Iris pigment epithelial cell (primary cell): ENCODE measurements around the gene HOXC10.

ENCODE experiments used
- DNase-seq: peaks from one replicate; pipeline ENCODE4 v3.0.0-alpha.2; 2011; ENCODE audit warnings: low read depth

The HOXC10 gene

DNA sequence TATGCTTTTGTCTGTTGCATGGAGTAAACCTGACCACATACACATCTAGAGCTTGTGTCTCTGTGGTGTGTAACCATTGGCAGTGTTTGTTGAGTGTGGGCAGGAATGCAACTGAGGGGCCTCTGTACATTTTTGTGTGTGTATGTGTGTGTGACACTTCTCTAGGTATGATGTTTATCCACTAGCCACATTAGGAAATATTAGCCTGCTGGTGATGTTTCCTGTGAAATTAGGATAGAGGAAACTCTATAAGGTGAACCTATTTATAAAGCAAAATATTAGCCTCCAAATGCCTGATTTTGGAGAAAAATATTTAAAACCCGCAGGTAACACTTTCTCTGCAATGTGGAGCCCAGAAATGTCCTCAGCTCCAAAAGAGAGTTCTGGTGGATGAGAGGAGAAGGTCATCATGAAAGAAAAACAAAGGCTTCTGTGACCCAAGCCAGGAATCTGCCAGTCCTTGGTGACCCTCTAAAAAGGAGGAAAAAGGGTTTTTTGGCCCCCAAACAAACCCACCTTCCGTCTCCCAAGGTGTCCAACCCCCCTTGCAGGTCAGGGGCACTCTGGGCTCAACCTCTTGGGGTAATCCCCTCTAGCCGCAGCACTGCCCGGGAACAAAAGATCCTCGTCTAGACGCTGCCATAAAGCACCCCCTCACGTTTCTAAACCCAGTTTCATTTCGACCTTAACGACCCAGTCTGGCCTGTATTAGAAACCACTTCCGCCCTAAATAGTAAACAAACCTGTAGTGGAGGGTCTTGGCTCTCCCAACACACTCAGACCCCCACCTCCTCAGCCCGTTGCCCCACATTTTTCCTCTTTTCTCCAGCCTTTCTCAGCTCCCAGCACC, 7.1 kb upstream of the HOXC10 start:
- no peak for DNase-seq

DNA sequence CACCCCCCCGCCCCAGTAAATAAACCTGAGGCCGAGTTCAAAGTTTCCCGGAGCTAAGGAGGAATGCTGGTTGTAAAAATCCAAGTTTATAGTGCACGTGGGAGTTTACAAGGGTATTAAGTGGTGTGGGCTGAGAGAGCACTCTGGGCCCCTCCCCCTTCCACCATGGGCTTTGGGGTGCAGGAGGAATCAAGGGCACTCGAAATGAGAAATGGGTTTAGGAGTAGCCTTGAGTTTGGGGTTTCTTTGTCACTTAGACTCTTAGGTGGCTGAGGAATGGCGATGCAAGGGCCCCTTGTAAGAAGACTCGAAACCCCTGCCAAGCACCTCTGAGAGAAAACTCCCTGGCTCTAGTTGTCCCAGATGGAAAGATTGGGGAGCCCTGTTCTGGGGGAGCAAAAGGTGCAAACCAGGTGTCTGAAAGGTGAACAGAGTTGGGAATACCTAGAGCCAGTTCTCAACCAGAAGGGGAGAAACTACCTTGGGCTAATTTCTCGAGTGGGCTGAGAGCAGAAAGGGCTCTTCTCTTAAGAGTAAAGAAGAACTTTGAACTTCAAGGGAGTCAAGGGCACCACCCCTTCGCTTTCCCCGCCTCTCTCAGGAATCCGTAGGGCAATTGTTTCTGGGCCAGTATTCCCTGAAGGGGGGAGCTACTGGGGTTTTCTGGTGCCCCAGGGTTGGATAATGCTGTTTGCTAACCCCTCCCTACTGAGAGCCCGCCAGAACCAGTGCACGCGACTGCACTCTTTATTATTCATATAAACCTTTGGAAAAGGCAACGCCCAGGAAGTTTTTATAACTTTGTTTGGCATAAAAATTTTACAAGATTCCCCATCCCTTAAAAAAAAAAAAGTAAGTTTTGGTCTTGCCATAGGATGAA, 6.2 kb upstream of the HOXC10 start:
- no peak for DNase-seq

DNA sequence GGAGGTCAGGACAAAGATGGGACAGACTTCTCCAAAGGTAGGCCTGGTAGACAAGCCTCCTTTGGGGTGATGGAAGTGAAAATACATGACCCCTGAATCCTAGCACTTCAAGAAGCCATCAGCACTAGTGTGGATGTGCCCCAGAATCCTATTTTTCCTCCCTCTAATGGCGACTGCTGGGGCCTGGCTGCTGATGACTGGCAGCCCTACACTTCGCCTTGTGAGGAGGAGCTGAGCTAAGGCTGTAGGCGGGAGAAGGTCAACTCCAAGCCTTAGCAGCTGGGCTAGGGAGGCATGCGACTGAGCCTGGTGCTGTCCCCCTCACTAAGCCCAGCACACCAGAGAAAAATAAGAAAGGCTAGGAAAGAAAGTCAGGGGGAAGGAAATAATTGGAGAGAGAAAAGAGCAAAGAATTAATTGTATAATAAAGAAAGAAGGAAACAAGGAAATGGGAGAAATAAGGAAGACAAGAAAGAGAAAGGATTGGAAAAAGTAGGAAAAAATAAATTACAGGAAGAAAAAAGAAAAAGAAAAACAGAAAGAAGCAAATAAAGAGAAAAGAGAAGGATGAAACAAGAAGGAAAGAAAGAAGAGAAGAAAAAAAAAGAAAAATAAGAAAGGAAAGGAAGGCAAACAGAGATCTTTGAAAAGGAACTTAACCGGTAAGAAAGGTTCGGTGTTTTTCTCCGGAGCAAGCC, 4.7 kb upstream of the HOXC10 start:
- DNase-seq, result no peak

DNA sequence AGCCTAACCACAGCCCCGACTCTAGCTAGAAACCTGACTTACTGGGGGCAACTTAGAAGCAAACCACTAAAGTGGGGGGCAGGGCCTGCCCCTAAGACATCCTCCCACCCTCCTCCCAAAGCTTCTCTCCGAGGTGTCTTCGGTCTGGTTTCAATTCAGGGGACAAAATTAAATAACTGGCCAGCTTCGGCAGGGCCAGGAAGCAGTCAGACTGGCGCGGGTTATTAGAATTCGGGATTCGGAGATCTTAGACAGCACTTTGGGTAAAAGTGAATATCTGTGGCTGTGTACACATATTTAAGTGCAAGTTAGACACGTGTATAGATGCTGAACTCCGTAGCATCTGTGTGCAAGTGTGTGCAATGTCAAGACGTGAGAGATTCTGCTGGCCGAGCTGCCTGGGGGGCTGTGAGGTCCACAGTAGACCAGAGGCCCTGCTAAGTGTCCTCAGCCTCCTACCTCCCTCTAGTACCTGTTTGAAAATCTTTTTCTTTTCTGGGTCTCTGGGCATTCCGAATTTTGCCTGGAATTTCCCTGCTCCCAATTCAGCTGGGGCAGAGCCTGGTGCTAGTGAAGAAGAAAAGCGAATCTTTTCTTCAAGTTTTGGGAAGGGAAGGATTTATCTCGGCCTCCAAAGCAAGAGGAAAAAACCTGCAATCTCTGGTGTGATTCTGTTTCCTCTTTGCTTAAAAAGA, 4.0 kb upstream of the HOXC10 start:
- no peak for DNase-seq

DNA sequence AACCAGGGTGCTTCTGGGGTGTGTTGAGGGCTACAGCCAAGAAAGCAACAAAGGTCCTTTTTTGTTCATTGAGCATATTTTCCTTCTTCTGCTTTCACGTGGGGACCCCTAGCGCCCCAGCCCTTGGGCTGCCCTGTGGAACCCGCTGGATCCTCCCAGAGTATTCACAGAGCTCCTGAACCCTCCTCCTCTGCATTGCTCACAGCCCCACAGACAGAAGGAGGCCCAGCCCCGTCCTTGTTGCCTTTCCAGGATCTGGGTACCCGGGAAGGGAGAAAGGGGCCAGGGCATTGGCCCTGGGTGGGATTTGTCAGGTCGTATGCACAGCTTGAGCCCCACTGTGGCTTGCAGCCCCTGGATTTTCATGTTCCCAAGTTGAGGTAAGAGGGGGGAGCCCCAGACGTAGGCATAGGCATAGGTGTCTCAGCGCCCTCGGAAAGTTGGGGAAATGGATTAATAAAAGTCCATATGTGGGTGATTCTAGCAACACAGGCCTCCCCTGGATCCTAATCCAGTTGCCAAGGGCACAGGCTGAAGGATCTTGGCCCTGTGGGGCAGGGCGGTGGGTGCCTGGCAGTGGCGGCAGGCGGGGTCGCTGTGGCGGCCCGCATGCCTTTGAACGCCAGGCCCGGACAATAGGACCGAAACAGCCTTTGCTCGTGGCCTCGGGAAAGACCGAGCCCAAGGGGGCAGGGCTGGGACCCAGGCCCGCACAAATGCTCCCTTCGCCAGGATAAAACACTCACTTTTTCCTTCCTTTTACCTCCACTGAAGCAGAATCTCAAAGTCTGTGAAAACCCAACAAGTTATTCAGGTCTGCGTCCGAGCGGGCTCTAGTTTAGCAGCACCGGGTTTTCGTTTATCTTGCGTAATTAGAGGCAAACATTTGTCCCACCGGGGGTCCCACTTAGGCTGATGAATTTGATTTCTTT, 3.0 kb upstream of the HOXC10 start:
- DNase-seq, result no peak

DNA sequence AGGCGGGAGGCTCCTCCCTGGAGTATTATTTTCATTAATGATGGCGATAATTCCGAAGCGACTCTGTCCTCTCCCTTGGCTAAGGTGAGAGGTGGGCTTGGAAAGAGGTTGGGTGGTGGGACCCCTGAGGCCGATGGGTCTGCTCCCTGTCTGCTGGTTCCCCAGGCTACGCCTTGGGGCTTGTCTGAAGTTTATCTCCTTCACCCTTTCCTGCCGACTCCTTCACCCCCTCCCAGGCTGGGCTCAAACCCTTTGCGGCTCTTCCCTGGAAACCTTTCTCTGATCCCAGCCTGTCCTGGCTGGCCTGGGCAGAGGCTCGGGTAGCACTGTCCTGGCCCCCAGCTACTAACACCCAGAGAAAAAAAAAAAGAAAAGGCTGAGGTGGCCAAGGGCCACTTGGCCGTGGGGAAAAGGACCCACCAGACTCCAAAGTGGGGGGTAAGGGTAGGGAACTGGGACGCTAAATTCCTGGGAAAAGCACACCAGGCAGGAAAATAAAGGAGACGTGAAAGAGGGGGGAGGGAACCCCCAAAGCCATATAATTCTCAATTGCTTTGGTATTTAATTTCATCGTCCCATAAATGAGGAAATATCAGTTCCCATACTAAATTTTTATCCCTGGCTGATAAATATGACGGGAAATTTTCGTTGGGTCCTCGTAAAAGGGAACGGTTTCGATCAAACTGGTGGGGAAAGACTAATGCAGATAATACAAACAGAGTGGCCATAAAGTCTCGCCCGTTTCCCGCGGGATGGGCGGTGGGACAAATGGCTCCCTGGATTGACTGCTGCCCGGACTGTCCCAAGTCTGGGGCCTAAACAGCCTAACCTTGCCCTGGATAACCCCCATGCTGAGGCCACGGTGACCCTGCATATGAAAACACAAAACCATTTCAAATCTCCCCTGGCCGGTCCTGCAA, 2.0 kb upstream of the HOXC10 start:
- DNase-seq, result no peak

DNA sequence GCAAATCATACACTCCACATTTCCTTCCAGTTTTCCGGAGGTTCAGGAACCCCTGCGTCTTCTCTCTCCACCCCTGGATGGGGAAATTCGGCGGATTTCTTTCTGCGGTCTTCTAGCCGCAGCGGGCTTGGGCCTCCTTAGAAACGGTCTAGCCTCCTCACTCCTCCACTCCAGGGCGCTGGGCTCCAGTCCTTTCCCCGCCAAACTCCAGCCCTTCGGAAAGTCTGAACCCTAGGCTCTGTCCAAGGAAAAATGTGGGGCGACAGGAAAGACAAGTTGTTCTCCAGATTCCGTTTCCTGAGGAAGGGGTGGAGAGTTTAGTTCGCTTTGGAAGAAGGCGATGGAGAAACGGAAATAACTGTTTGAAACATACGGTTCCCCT, 1.4 kb upstream of the HOXC10 start:
- no peak for DNase-seq

DNA sequence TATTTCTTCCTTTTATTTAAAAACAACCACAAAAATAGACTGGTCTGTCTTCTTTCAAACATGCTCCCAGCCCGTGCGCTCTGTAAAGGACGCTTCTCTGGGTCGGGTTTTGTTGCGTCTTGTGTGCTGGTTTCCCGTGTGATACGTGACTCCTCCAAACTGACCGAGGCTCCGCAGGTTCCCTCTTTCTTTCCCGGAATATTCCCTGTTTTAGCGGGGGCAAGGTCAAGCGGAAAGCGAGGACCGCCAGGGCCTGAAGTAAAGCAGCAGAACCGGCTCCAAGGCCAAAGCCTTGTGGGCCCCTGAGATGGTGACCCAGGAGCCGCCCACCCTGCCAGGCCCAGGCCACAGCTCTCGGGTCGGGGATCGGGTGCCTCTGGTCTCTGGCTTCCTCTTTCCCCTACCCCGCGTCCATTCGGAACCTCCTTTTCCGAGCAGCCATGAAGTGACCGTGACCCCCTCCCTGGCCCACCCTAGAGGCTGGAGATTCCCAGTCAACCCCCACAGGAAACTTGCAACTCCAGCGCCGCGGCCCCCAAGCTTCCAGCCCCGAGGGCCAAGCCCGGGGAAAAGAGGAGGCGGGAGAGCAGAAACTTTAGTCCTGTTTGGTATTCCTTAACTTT, 885 bp upstream of the HOXC10 start:
- no peak for DNase-seq

DNA sequence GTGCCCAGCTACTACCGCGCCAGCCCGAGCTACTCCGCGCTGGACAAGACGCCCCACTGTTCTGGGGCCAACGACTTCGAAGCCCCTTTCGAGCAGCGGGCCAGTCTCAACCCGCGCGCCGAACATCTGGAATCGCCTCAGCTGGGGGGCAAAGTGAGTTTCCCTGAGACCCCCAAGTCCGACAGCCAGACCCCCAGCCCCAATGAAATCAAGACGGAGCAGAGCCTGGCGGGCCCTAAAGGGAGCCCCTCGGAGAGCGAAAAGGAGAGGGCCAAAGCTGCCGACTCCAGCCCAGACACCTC, 697 bp downstream of the HOXC10 start:
- DNase-seq, result no peak

DNA sequence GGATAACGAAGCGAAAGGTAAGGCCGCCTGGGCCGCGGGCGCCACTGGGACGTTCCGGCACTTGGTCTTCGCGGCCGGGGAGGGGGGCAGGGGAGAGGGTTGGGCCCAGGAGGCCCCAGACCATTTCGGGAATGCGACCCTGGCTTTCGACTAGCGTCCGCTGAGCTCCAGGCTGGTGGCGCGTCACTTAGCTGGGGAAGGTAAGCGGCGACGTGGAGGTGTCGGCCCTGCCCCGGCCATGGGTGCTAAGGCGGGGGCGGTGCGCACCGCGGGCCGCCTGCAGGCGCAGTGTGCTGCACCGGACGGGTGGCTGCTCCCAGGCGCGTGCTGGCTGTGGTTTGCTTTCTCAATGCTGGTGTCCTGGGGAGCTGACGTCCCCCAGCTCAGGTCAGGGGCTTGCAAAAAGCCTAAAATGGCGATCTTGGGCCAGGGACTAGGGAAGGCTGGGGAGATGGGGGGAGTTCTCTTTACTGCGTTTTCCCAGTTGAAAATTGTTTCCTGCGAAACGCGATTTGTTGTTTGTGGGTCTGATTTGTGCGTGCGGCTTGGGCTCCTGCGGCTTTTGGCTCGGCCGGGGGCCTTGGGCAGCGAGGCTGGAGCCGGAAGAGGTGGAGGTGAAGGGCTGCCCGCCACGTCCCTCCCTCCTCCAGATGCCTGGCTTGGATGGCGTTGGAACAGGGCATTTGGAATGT, 1.2 kb downstream of the HOXC10 start:
- no peak for DNase-seq

DNA sequence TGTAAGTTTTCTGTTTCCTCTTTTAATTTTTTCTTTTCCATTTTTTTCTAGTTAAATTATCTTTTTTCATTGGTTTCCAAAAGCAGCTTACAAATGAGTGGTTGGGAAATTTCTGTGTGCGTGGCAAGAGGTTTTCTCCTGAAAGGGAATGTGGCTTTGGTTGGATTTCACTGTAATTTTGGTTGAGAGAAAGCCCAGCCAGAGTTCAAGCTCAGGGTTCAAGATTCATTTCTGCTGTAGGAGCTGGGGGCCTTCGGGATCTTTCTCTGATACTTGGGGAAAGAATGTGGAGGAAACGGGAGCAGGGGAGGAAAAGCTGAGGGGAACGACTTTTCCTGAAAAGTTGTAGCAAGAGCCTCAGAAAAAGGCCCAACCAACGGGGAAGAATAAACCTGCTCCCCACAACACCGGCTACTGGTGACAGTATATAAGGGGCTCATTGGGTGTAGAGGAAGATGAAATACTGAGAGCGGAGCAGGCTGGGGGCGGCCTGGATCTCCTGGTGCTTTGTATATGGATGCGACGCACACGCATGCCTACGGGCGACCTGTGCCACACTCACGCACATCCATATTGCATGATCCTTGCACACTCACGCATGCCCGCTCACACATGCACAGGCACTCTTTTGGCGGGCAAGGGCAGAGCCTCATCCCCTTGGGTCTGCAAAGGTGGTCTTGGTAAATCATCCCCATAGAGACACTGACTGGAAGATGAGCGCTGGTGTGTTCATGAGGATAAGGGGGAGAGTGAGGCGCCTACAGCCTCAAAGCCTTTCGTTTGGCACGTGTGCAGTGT, 1.9 kb downstream of the HOXC10 start:
- DNase-seq, result no peak

DNA sequence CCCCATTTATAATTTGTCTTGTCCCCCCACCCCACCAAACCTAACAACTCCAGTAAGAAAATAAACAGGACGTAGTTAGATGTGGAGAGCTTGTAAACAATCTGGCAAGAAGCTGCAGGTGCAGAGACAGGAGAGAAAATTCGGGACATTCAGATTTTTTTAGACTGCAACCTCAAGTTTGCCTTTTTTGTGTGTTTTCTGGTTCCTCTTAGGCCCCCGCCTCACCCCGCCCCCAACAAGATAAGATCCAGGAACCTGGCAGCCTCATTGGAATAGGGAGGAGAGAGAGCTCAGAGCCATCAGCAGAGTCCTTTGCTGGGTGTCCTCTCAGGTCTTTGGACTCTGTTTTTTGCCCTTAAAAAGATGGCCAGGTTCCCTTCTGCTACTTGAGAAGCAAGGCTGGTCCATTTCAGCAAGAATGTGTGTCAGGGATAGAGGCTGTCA, 2.9 kb downstream of the HOXC10 start:
- DNase-seq, result no peak

DNA sequence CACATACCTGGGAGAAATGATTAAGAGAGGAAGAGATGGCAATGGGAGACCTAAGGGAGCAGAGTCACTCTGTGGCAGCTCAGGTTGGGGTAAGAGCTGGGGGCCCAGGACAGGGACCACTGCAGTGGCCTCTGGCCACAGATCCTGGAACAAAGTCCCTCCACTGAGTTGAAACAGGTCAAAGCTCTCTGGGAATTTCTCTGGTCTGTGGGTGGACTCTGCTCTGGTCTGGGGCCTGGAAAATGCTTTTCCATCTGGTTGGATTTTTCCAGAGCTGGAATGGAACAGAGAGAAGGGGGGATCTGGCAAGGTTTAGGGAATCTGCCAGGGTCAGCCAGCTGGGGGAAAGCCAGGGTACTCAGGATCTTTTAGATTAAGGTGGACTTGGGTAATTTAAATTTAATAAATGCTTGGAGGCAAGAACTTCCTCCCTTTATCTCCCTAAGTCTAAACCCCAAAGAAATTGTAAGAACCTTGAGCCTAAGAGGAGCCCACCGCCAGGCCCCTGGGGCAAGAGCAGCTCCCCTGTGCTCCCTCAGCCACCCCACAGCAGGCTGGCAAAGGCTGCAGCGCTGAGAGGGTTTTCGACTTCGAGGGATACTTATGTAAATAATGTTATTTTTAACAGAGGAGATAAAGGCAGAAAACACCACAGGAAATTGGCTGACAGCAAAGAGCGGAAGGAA, 3.7 kb downstream of the HOXC10 start:
- no peak for DNase-seq

DNA sequence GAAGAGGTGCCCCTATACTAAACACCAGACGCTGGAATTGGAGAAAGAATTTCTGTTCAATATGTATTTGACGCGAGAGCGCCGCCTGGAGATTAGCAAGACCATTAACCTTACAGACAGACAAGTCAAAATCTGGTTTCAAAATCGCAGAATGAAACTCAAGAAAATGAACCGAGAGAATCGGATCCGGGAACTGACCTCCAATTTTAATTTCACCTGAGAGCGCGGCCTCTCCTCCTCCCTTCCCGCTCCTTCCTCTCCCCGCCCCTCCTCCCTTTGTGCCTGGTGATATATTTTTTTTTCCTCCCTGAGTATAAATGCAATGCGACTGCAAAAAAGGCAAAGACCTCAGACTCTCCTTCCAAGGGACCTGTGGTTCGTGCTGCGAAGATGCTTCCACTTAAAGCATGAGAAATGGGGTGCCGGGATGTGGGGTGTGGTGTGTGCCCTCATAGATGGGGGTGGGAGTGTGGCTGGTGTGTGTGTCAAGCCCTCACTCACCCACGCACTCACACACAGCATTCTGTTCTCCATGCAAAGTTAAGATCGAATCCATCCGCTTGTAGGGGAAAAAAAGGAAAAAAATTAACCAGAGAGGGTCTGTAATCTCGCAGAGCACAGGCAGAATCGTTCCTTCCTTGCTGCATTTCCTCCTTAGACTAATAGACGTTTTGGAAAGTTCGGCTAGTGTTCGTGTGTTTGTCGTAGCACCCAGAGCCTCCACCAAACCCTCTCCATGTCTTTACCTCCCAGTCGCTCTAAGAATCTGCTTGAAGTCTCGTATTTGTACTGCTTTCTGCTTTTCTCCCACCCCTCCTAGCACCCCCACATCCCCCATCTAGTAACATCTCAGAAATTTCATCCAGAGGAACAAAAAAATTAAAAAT, 4.5 kb downstream of the HOXC10 start:
- peak; percentile 61 for DNase-seq

DNA sequence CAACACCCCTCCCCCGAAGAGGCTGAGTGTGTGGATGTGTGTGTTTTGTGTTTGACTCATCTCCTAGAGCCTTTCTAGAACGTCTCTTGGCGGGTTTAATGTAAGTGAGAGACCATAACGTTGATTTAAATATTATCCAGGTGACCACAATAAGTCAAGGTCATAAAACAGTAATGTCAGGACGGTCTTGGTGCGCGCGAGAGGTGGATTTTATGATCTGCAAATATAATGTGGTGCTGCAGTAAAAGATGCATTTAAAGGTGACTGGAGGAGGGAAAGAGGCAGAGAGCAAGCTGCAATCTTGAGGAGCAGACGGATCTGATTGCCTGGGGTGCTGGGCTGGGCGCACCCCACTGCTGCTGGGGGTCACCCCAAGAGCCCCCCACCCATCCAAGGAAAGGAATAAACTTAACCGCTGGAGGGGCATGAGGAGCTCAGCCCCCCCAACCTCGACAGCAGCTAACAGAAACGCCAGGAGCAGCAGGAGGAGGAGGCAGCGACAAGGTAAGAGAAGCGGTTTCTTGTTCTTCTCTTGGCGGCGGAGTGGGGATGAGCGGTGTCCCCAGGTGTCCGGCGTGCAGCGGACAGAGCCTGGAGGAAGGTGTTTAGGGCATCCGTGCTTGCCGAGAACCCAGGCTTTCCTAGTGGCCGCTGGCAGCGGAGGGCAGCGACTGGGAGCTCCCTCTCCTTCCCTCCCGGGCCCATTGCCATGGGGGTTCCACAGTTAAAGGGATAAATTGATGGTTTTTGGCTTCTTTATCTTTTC, 5.5 kb downstream of the HOXC10 start:
- DNase-seq, result no peak

DNA sequence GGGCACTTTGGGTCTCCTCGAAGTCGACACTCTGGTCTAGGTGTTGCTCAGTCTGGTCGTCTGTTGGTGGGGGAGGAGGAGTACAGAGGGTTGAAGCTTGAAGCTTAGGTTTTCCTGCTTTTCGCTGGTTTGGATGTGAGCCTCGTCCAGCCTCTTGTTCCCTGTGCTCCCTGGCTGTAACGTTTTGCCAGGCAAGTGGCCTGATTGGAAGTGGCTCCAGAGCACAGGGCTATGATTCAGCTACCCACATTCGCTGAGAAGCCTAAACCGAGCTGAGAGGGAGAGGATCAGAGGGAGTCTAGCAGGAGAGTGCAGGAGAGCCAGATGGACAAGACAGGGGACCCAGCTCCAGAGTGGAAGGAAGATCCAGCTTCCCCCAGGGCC, 6.1 kb downstream of the HOXC10 start:
- DNase-seq, result no peak
